HUDEP-2 (cell line): ENCODE measurements around the gene TMEM45B.
"Not testable (repeated sequence)": the region's sequence is repeated elsewhere in the genome, so short reads cannot be mapped to it uniquely, and the experiment has no call there.

Source experiments
- DNase-seq, 76 experiments: peaks; one replicate each; lab custom pipeline; 2025; ENCODE audit not compliant: unreplicated experiment in 76 of 76; lab: John Stamatoyannopoulos, UW

The TMEM45B gene

DNA sequence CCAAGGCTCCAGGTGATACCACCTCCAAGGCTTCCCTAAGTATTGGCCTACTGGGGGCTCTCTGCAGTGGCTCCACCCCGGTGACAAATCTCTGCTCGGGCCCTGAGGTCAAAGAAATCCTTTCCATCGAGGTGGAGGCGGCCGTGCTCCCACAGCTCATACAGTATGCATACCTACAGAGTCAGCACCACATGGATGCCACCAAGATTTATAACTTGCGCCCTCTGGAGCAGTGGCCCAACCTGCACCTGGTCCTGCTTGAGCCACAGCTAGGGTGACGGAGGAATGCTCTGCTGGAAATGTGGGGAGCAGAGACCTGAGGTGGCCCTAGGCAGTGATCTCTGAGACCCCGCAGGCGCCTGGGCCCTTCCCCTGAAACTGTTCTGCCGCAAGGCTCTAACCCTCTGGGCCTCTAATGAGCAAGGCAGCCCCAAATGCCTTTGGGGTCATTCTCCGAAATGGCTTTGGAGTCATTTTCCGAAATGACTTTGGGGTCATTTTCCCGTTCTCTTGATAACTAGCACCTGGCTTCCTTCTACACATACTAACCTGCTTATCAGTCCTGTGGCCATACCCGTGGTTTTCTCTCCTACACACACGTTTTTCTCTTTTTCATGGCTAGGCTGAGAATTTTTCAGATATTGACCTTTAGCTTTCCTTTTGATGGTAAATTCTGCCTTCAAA, 33.9 kb downstream of the TMEM45B start:
- no peak for DNase-seq

- DNase-seq = no peak
Observed at GRCh38 chr11:129852125-129852740, 36.6 kb downstream of the TMEM45B start.

DNA sequence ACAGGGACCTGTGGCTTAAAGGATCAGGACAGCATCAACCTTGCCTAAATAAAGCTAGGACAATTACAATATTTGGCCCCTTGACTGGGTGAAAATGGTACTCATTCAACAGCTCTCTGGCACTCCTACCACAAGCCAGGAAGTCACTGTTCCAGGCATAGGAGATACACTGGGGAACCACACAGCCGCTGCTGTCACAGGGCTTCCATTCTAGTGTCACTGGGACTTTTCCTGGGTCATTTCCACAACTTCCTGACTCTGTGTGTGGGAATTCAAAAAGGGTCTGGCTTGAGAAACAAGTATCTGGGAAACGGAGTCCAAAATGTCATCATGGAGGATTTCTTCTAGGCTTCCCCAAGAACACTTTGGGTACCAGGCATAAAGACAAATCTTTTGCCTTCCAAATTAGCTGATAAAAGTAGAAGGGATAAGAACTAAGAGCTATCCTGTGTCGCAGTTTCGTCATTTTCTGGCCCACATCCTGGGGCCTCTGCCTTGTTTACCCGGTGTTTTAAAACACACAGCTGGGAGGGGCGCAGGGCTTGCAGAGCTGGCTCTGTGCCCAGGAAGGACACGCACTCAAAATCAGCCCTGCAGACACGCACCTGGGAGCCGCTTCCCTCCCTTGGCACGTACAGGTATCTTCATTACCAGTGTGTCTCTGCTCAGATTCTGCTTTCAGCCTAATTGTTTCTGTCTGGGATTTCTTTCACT, 38.0 kb downstream of the TMEM45B start:
- no peak for DNase-seq

GRCh38 chr11:129854232-129854805, 38.7 kb downstream of the TMEM45B start:
- no peak for DNase-seq

DNA sequence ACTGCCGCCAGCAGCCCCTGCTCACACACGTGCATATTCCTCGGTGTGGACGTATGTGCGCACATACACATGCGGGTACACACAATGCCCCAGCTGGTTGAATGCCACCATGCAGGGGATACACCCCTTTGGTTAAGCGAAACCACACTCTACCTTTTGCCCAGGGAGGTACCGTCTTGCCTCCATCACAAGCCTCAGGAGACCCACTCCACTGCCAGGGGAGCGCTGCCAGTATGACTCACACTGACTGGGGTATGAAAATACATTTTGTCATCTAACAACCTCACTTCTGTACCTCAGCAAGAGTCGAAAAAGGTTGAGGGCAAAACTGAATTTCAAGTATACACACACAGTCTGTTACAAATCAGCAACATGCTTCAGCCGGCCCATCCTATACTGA, 39.4 kb downstream of the TMEM45B start:
- no peak for DNase-seq

- DNase-seq = no peak
Observed at GRCh38 chr11:129856036-129856435, 40.4 kb downstream of the TMEM45B start.

GRCh38 chr11:129861702-129862522, 46.3 kb downstream of the TMEM45B start:
- DNase-seq = no peak

GRCh38 chr11:129864811-129865210, 49.2 kb downstream of the TMEM45B start:
- DNase-seq = no peak

- DNase-seq = no peak
Observed at GRCh38 chr11:129865701-129866100, 50.1 kb downstream of the TMEM45B start.

GRCh38 chr11:129866311-129866710, 50.7 kb downstream of the TMEM45B start:
- no peak for DNase-seq

GRCh38 chr11:129868626-129869025, 53.0 kb downstream of the TMEM45B start:
- DNase-seq = not testable (repeated sequence)

DNA sequence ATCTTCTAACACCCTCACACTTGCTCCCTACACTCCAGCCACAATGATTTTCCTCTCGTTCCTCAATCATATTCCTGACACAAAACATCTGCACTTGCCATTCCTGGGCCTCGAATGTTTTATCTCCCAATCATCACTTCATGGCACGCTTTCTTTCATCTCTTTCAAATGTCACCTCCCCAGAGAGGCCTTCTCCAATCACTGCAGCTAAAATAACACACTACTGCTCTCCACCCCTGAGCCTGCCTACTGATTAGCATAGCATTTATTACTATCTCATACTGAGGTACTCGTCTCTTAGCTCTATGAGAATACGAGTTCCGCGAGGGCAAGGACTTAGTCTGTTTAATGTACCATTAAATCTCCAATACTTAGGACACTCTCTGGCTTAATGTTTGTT, 56.3 kb downstream of the TMEM45B start:
- no peak for DNase-seq

- DNase-seq = no peak
Observed at GRCh38 chr11:129880311-129880710, 64.7 kb downstream of the TMEM45B start.

- peak in 44 of 76 experiments; percentile 2 to 48 (median 20) for DNase-seq
Observed at GRCh38 chr11:129881570-129882170, 66.0 kb downstream of the TMEM45B start.

DNA sequence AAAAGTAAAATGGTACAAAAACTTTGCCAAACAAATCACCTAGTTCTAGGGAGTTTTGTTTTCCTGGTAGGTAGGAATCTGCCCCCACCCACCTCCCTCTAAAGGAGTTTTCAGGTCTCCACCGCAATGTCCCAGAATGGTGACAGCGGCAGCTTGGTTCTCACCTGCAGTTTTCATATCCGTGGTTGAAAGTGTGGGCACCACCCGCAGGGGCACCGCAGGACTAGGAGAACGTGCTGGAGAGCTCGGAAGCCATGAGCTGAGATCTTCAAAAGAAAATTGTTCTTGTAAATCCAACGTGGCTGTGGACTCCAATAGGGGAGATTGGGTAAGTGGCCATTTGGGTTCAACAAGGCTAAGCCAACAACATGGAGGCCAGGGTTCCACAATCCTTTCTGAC, 68.9 kb downstream of the TMEM45B start:
- DNase-seq = no peak

GRCh38 chr11:129885381-129885780, 69.7 kb downstream of the TMEM45B start:
- DNase-seq = no peak

GRCh38 chr11:129888451-129888850, 72.8 kb downstream of the TMEM45B start:
- DNase-seq = no peak

DNA sequence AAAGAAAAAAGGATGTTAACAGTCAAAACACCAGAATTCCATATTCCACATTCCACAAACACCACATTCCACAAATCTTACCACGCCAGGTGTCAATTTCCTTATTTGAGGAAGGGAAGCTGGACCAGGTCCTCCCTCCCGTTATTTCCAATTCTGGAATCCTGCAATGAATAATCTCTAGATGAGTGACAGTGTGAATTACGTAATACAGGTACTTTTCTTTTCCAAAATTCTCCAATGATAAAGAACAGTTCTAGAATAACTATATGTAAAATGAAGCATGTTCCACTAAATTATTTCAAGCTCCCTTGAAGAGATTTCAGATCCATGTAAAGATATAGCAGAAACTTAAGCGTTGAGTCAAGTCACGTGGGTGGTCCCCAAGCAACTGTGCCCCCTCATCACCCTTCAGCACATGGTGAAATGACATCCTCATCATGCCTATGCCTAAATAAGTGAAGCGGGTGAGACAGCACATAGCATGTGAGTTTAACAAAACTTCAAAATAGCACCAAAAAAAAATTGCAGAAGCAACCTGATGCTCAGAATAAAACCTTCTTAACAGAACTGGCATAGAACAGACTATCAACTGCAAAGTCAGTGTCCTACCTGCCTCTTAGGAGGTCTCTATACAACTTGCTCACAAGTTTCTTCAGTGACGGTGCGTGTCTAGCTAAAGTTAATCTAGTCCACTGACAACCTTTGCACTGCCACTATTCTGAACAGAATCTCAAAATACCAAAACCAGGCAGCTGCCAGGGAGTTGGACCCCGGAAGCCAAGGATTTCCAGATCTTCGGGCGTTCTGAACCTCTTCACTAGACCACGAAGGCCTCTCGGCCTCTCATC, 78.9 kb downstream of the TMEM45B start:
- peak in 10 of 76 experiments; percentile 0 to 31 (median 16) for DNase-seq
